GM23248 (cell line): ENCODE results near the gene THUMPD3. TPM values are rescaled to one million over a fixed set of nuclear protein-coding genes. Genes with fewer than 3 reads are reported as not detected.

Experiments used
- DNase-seq: peaks from one replicate; pipeline ENCODE4 v3.0.0-alpha.2; 2015
- H2AFZ ChIP-seq: fragments of 200-600 bp; sonication (generic); 2 replicates; pipeline ENCODE4 v1.6.1; 2016; ENCODE audit warnings: antibody characterized with exemption
- H3F3A ChIP-seq: fragments of 200-600 bp; sonication (generic); 2 replicates; pipeline ENCODE4 v1.6.1; 2016; ENCODE audit warnings: mild to moderate bottlenecking, antibody characterized with exemption, mixed run types; ENCODE audit not compliant: insufficient read depth
- H3K27ac ChIP-seq: fragments of 200-600 bp; sonication (generic); 2 replicates; pipeline ENCODE4 v1.5.1; 2016; ENCODE audit warnings: mild to moderate bottlenecking
- H3K27me3 ChIP-seq: fragments of 200-600 bp; sonication (generic); replicated peaks from 2 replicates; pipeline ENCODE4 v1.6.1; 2016; ENCODE audit warnings: mild to moderate bottlenecking; ENCODE audit not compliant: insufficient read depth
- H3K36me3 ChIP-seq: fragments of 200-600 bp; sonication (generic); 2 replicates; pipeline ENCODE4 v1.6.1; 2016; ENCODE audit warnings: low read depth, mild to moderate bottlenecking
- H3K4me1 ChIP-seq: fragments of 200-600 bp; sonication (generic); 2 replicates; pipeline ENCODE4 v1.6.1; 2016; ENCODE audit warnings: mild to moderate bottlenecking; ENCODE audit not compliant: insufficient read depth
- H3K4me2 ChIP-seq: fragments of 200-600 bp; sonication (generic); one replicate; pipeline ENCODE4 v1.6.1; 2016; ENCODE audit warnings: mild to moderate bottlenecking; ENCODE audit not compliant: unreplicated experiment
- H3K4me3 ChIP-seq: fragments of 200-600 bp; sonication (generic); 2 replicates; pipeline ENCODE4 v1.5.1; 2016; ENCODE audit warnings: mild to moderate bottlenecking
- H3K79me2 ChIP-seq: fragments of 200-600 bp; sonication (generic); 2 replicates; pipeline ENCODE4 v1.6.1; 2016; ENCODE audit warnings: mild to moderate bottlenecking; ENCODE audit not compliant: insufficient read depth
- H3K9ac ChIP-seq: fragments of 200-600 bp; sonication (generic); 2 replicates; pipeline ENCODE4 v1.6.1; 2016; ENCODE audit warnings: mild to moderate bottlenecking
- H3K9me2 ChIP-seq: fragments of 200-600 bp; sonication (generic); 2 replicates; pipeline ENCODE4 v1.6.1; 2016; ENCODE audit warnings: mixed run types, mild to moderate bottlenecking, moderate library complexity; ENCODE audit not compliant: insufficient read depth
- H3K9me3 ChIP-seq: fragments of 200-600 bp; sonication (generic); one replicate; pipeline ENCODE4 v1.6.1; 2017; ENCODE audit warnings: low read depth
- H4K20me1 ChIP-seq: fragments of 200-600 bp; sonication (generic); 2 replicates; pipeline ENCODE4 v1.6.0; 2016; ENCODE audit not compliant: insufficient read depth
- EZH2 ChIP-seq: fragments of 200-600 bp; sonication (generic); IDR thresholded peaks from 2 replicates; pipeline ENCODE4 v1.6.1; 2018; ENCODE audit warnings: antibody characterized with exemption, mild to moderate bottlenecking; ENCODE audit not compliant: insufficient read depth, poor library complexity, severe bottlenecking
- EZH2phosphoT487 ChIP-seq: fragments of 200-600 bp; sonication (generic); IDR thresholded peaks from 2 replicates; pipeline ENCODE4 v1.6.1; 2018; ENCODE audit warnings: antibody characterized with exemption, moderate library complexity, mild to moderate bottlenecking, low read depth; ENCODE audit not compliant: insufficient read depth
- WGBS, 2 experiments: methylation state at CpG; one replicate each; pipeline ENCODE4 v1.1.6; 2015 to 2017; ENCODE audit warnings: low lambda C conversion rate in 2 of 2, low coverage in 1 of 2; ENCODE audit errors: missing lambda C conversion rate in 2 of 2; 5-methylcytosine and 5-hydroxymethylcytosine counted together
- in situ Hi-C: fragments of 300-500 bp; cut with MboI; formaldehyde crosslinking; loops from 2 replicates; pipeline ENCODE4 v1.15.0; 2020
- polyA plus RNA-seq: library from polyadenylated mRNA; unstranded; fragments of >200 nt; fragmentation: Nextera tagmentation; extraction: Ambion mirVana; gene quantifications from 2 replicates; pipeline ENCODE4 v1.2.1, GENCODE V29; 2016
- total RNA-seq: library from RNA; depleted of rRNA; stranded (reverse); fragments of >200 nt; shearing (Covaris generic); gene quantifications from 2 replicates; pipeline ENCODE4 v1.2.3, GENCODE V29; 2014

The THUMPD3 gene
- total and polyA plus RNA-seq, 2 experiments from 2014 or later: 27.9 to 38.9 TPM

GRCh38 chr3:9384141-9384828 lies 21.4 kb downstream of the THUMPD3 start:
- in situ Hi-C loops: no loop called here
- Histone ChIP-seq H3K9ac (no peak overlapping the region), H3K36me3 (peaks cover 59% of the 10 kb centered on the region), H3K4me2 (no peak overlapping the region), H4K20me1 (0 out of 2 replicates have a peak, but pooled peaks cover 3% of the 10 kb centered on the region), H3K4me3 (no peak overlapping the region), H2AFZ (no peak overlapping the region), H3K79me2 (peaks cover 33% of the 10 kb centered on the region), H3F3A (peaks cover 91% of the 10 kb centered on the region), H3K27me3 (no peaks in the 10 kb centered on the region), H3K27ac (peak overlapping the region; percentile 44), H3K4me1 (peaks cover 20% of the 10 kb centered on the region), H3K9me2 (no peaks in the 10 kb centered on the region), H3K9me3 (no peaks in the 10 kb centered on the region)
- TF ChIP-seq EZH2phosphoT487 (no peak), EZH2 (no peak)
- DNase-seq: peak; percentile 57
- 85 to 88% methylated on average over 13 of the region's 13 CpGs for WGBS, 2 experiments

- Histone ChIP-seq H3K4me1 (peaks cover 20% of the 10 kb centered on the region), H3K79me2 (peaks cover 44% of the 10 kb centered on the region), H3K27ac (peak overlapping the region; percentile 44), H3K9ac (no peak overlapping the region), H4K20me1 (peaks cover 7% of the 10 kb centered on the region; the same call in 1 of the 2 replicates), H3F3A (peaks cover 88% of the 10 kb centered on the region), H3K4me2 (no peak overlapping the region), H3K27me3 (no peaks in the 10 kb centered on the region), H3K9me2 (no peaks in the 10 kb centered on the region), H3K36me3 (peaks cover 71% of the 10 kb centered on the region), H3K9me3 (no peaks in the 10 kb centered on the region), H2AFZ (no peak overlapping the region), H3K4me3 (no peak overlapping the region)
- DNase-seq: no peak
- no peak for TF ChIP-seq EZH2phosphoT487
- TF ChIP-seq EZH2: no peak
- WGBS, 2 experiments: 93 to 95% methylated on average over 2 of the region's 2 CpGs
- in situ Hi-C loops: no loop called here
These were observed 22.6 kb downstream of the THUMPD3 start for GRCh38 chr3:9385187-9386077.

GRCh38 chr3:9386078-9386459 lies 23.2 kb downstream of the THUMPD3 start:
- in situ Hi-C loops: no loop called here

GRCh38 chr3:9386501-9387321 lies 23.9 kb downstream of the THUMPD3 start:
- Histone ChIP-seq H3K4me2 (no peak overlapping the region), H3K4me1 (peaks cover 21% of the 10 kb centered on the region), H3K27ac (peak overlapping the region; percentile 38), H4K20me1 (peaks cover 13% of the 10 kb centered on the region; the same call in 1 of the 2 replicates), H3K9me3 (no peaks in the 10 kb centered on the region), H3K36me3 (peaks cover 76% of the 10 kb centered on the region), H3K79me2 (peaks cover 57% of the 10 kb centered on the region), H3K4me3 (no peak overlapping the region), H3K9ac (0 out of 2 replicates have a peak overlapping the region, but pooled peaks have one; percentile 7), H2AFZ (no peak overlapping the region), H3K27me3 (no peaks in the 10 kb centered on the region), H3K9me2 (no peaks in the 10 kb centered on the region), H3F3A (peaks cover 92% of the 10 kb centered on the region)
- DNase-seq: no peak
- TF ChIP-seq EZH2phosphoT487: no peak
- TF ChIP-seq EZH2: no peak
- in situ Hi-C loops: no loop called here
- 11 to 13% methylated on average over 1 of the region's 1 CpG for WGBS, 2 experiments

More at GRCh38 chr3:9386078-9386459, 23.2 kb downstream of the THUMPD3 start:
- WGBS, 2 experiments: 58 to 65% methylated on average over 3 of the region's 3 CpGs
- Histone ChIP-seq H2AFZ (no peak overlapping the region), H3K9ac (no peak overlapping the region), H3K4me3 (no peak overlapping the region), H3K4me1 (peaks cover 20% of the 10 kb centered on the region), H3K9me3 (no peaks in the 10 kb centered on the region), H3K27me3 (no peaks in the 10 kb centered on the region), H3F3A (peaks cover 91% of the 10 kb centered on the region), H3K27ac (peak overlapping the region; percentile 15), H3K4me2 (no peak overlapping the region), H3K9me2 (no peaks in the 10 kb centered on the region), H3K36me3 (peaks cover 73% of the 10 kb centered on the region), H4K20me1 (peaks cover 10% of the 10 kb centered on the region; the same call in 1 of the 2 replicates), H3K79me2 (peaks cover 51% of the 10 kb centered on the region)
- TF ChIP-seq EZH2phosphoT487 (no peak), EZH2 (no peak)
- no peak for DNase-seq
